ENCODE measurements around the gene TTC27. TPM values are rescaled to one million over a fixed set of nuclear protein-coding genes. Genes with fewer than 3 reads are reported as not detected.
A peak's percentile ranks its signal among the peaks of the same experiment; 100 is the strongest.

The TTC27 gene
- total and polyA plus RNA-seq, 5 donors = 5.0 to 10.3 (median 7.2) TPM

GRCh38 chr2:32807662-32808061 is 179.8 kb downstream of the TTC27 start:
- ATAC-seq (no peak), DNase-seq (no peak)
- Histone ChIP-seq H3K4me3 (ENCODE audit: low read length) (no peak overlapping the region), H3K4me1 (ENCODE audit: control insufficient read depth, insufficient read depth, low read length) (no peaks in the 10 kb centered on the region), H3K27me3 (ENCODE audit: control insufficient read depth, insufficient read depth) (no peaks in the 10 kb centered on the region), H3K9me3 (ENCODE audit: control insufficient read depth, low read length) (no peaks in the 10 kb centered on the region), H3K27ac (ENCODE audit: low read length) (no peak overlapping the region)
- intact Hi-C loops (cut with DNase I) = no loop called here
- WGBS = 95% methylated on average over 5 of the region's 5 CpGs

- H3K4me1 ChIP-seq (ENCODE audit: control insufficient read depth, insufficient read depth, low read length) = no peaks in the 10 kb centered on the region
- no peaks in the 10 kb centered on the region for H3K27me3 ChIP-seq (ENCODE audit: control insufficient read depth, insufficient read depth)
- intact Hi-C loops (cut with DNase I) = no loop called here
- no peaks in the 10 kb centered on the region for H3K9me3 ChIP-seq (ENCODE audit: control insufficient read depth, low read length)
- no peak overlapping the region for H3K4me3 ChIP-seq (ENCODE audit: low read length)
- no peak for ATAC-seq
- DNase-seq = no peak
- 87% methylated on average over 4 of the region's 4 CpGs for WGBS
- no peak overlapping the region for H3K27ac ChIP-seq (ENCODE audit: low read length)
Observed at GRCh38 chr2:32810909-32811495, 183.2 kb downstream of the TTC27 start.

GRCh38 chr2:32811696-32812095 is 183.8 kb downstream of the TTC27 start:
- no peaks in the 10 kb centered on the region for H3K9me3 ChIP-seq (ENCODE audit: control insufficient read depth, low read length)
- no peaks in the 10 kb centered on the region for H3K27me3 ChIP-seq (ENCODE audit: control insufficient read depth, insufficient read depth)
- ATAC-seq = no peak
- no peaks in the 10 kb centered on the region for H3K4me1 ChIP-seq (ENCODE audit: control insufficient read depth, insufficient read depth, low read length)
- DNase-seq = no peak
- no peak overlapping the region for H3K27ac ChIP-seq (ENCODE audit: low read length)
- intact Hi-C loops (cut with DNase I) = no loop called here
- H3K4me3 ChIP-seq (ENCODE audit: low read length) = no peak overlapping the region
- 81% methylated on average over 5 of the region's 5 CpGs for WGBS

GRCh38 chr2:32812316-32812715 is 184.5 kb downstream of the TTC27 start:
- H3K27ac ChIP-seq (ENCODE audit: low read length) = no peak overlapping the region
- intact Hi-C loops (cut with DNase I) = no loop called here
- DNase-seq (no peak), ATAC-seq (no peak)
- 93% methylated on average over 3 of the region's 3 CpGs for WGBS
- no peaks in the 10 kb centered on the region for H3K27me3 ChIP-seq (ENCODE audit: control insufficient read depth, insufficient read depth)
- no peaks in the 10 kb centered on the region for H3K4me1 ChIP-seq (ENCODE audit: control insufficient read depth, insufficient read depth, low read length)
- H3K9me3 ChIP-seq (ENCODE audit: control insufficient read depth, low read length) = no peaks in the 10 kb centered on the region
- no peak overlapping the region for H3K4me3 ChIP-seq (ENCODE audit: low read length)

- 80% methylated on average over 3 of the region's 3 CpGs for WGBS
- Histone ChIP-seq H3K4me1 (ENCODE audit: control insufficient read depth, insufficient read depth, low read length) (no peaks in the 10 kb centered on the region), H3K27me3 (ENCODE audit: control insufficient read depth, insufficient read depth) (no peaks in the 10 kb centered on the region), H3K9me3 (ENCODE audit: control insufficient read depth, low read length) (no peaks in the 10 kb centered on the region), H3K4me3 (ENCODE audit: low read length) (no peak overlapping the region), H3K27ac (ENCODE audit: low read length) (no peak overlapping the region)
- ATAC-seq (no peak), DNase-seq (no peak)
- intact Hi-C loops (cut with DNase I) = no loop called here
Observed at GRCh38 chr2:32820088-32820487, 192.2 kb downstream of the TTC27 start.

GRCh38 chr2:32820701-32821100 is 192.9 kb downstream of the TTC27 start:
- DNase-seq (no peak), ATAC-seq (no peak)
- 89% methylated on average over 1 of the region's 1 CpG for WGBS
- no peaks in the 10 kb centered on the region for H3K27me3 ChIP-seq (ENCODE audit: control insufficient read depth, insufficient read depth)
- intact Hi-C loops (cut with DNase I) = no loop called here
- no peak overlapping the region for H3K27ac ChIP-seq (ENCODE audit: low read length)
- peaks cover 2% of the 10 kb centered on the region for H3K4me1 ChIP-seq (ENCODE audit: control insufficient read depth, insufficient read depth, low read length)
- H3K9me3 ChIP-seq (ENCODE audit: control insufficient read depth, low read length) = no peaks in the 10 kb centered on the region
- no peak overlapping the region for H3K4me3 ChIP-seq (ENCODE audit: low read length)

GRCh38 chr2:32824070-32824809 is 196.4 kb downstream of the TTC27 start:
- no peak overlapping the region for H3K4me3 ChIP-seq (ENCODE audit: low read length)

GRCh38 chr2:32825291-32825712 is 197.5 kb downstream of the TTC27 start:
- H3K4me1 ChIP-seq (ENCODE audit: control insufficient read depth, insufficient read depth, low read length) = peaks cover 5% of the 10 kb centered on the region
- WGBS = 23% methylated on average over 6 of the region's 6 CpGs
- H3K9me3 ChIP-seq (ENCODE audit: control insufficient read depth, low read length) = no peaks in the 10 kb centered on the region
- no peaks in the 10 kb centered on the region for H3K27me3 ChIP-seq (ENCODE audit: control insufficient read depth, insufficient read depth)
- intact Hi-C loops (cut with DNase I) = no loop called here
- DNase-seq (peak; percentile 61 to 74 (median 69)), ATAC-seq (peak; percentile 56 to 78)
- H3K4me3 ChIP-seq (ENCODE audit: low read length) = no peak overlapping the region
- peak overlapping the region; percentile 57 for H3K27ac ChIP-seq (ENCODE audit: low read length)

More at GRCh38 chr2:32824070-32824809, 196.4 kb downstream of the TTC27 start:
- intact Hi-C loops (cut with DNase I) = no loop called here
- DNase-seq (no peak), ATAC-seq (no peak)
- Histone ChIP-seq H3K27ac (ENCODE audit: low read length) (no peak overlapping the region), H3K9me3 (ENCODE audit: control insufficient read depth, low read length) (no peaks in the 10 kb centered on the region), H3K4me1 (ENCODE audit: control insufficient read depth, insufficient read depth, low read length) (peaks cover 5% of the 10 kb centered on the region), H3K27me3 (ENCODE audit: control insufficient read depth, insufficient read depth) (no peaks in the 10 kb centered on the region)
- 68% methylated on average over 3 of the region's 3 CpGs for WGBS

GRCh38 chr2:32830196-32830595 is 202.3 kb downstream of the TTC27 start:
- DNase-seq (no peak), ATAC-seq (no peak)
- intact Hi-C loops (cut with DNase I) = no loop called here
- no peak overlapping the region for H3K4me3 ChIP-seq (ENCODE audit: low read length)
- peaks cover 5% of the 10 kb centered on the region for H3K4me1 ChIP-seq (ENCODE audit: control insufficient read depth, insufficient read depth, low read length)
- H3K27me3 ChIP-seq (ENCODE audit: control insufficient read depth, insufficient read depth) = no peaks in the 10 kb centered on the region
- no peak overlapping the region for H3K27ac ChIP-seq (ENCODE audit: low read length)
- 97% methylated on average over 1 of the region's 1 CpG for WGBS
- no peaks in the 10 kb centered on the region for H3K9me3 ChIP-seq (ENCODE audit: control insufficient read depth, low read length)

GRCh38 chr2:32832821-32833220 is 205.0 kb downstream of the TTC27 start:
- DNase-seq (no peak), ATAC-seq (no peak)
- no peaks in the 10 kb centered on the region for H3K27me3 ChIP-seq (ENCODE audit: control insufficient read depth, insufficient read depth)
- no peak overlapping the region for H3K4me3 ChIP-seq (ENCODE audit: low read length)
- intact Hi-C loops (cut with DNase I) = no loop called here
- H3K9me3 ChIP-seq (ENCODE audit: control insufficient read depth, low read length) = no peaks in the 10 kb centered on the region
- H3K27ac ChIP-seq (ENCODE audit: low read length) = no peak overlapping the region
- WGBS = 84% methylated on average over 2 of the region's 2 CpGs
- H3K4me1 ChIP-seq (ENCODE audit: control insufficient read depth, insufficient read depth, low read length) = no peaks in the 10 kb centered on the region

GRCh38 chr2:32833709-32834108 is 205.9 kb downstream of the TTC27 start:
- H3K4me1 ChIP-seq (ENCODE audit: control insufficient read depth, insufficient read depth, low read length) = peaks cover 1% of the 10 kb centered on the region
- no peak for DNase-seq

More at GRCh38 chr2:32833709-32834108, 205.9 kb downstream of the TTC27 start:
- Histone ChIP-seq H3K27ac (ENCODE audit: low read length) (no peak overlapping the region), H3K4me3 (ENCODE audit: low read length) (no peak overlapping the region), H3K27me3 (ENCODE audit: control insufficient read depth, insufficient read depth) (no peaks in the 10 kb centered on the region), H3K9me3 (ENCODE audit: control insufficient read depth, low read length) (no peaks in the 10 kb centered on the region)
- 26% methylated on average over 2 of the region's 2 CpGs for WGBS
- intact Hi-C loops (cut with DNase I) = no loop called here
- ATAC-seq = no peak

Data from right cardiac atrium (tissue), 5 donors.